LHCN-M2 (cell line): ENCODE measurements around the gene CHRNA9. TPM values are rescaled to one million over a fixed set of nuclear protein-coding genes. Genes with fewer than 3 reads are reported as not detected.
A peak's percentile ranks its signal among the peaks of the same experiment; 100 is the strongest.
"Not testable (repeated sequence)": the region's sequence is repeated elsewhere in the genome, so short reads cannot be mapped to it uniquely, and the experiment has no call there.

Experiments used
- DNase-seq: peaks from one replicate; pipeline ENCODE4 v3.0.0-alpha.2; 2012; ENCODE audit warnings: low read depth
- polyA plus RNA-seq: library from polyadenylated mRNA; unstranded; fragments of >200 nt; gene quantifications from one replicate; pipeline ENCODE4 v1.2.1, GENCODE V29; 2012; ENCODE audit warnings: missing spikeins
- total RNA-seq: library from RNA; depleted of rRNA; stranded (reverse); fragments of >200 nt; gene quantifications from 2 replicates; pipeline ENCODE4 v1.2.3, GENCODE V29; 2014; rRNA removed

The CHRNA9 gene
- total RNA-seq = 0.29 and 0.51 TPM in 2 replicates
- 0.11 TPM for polyA plus RNA-seq

DNA sequence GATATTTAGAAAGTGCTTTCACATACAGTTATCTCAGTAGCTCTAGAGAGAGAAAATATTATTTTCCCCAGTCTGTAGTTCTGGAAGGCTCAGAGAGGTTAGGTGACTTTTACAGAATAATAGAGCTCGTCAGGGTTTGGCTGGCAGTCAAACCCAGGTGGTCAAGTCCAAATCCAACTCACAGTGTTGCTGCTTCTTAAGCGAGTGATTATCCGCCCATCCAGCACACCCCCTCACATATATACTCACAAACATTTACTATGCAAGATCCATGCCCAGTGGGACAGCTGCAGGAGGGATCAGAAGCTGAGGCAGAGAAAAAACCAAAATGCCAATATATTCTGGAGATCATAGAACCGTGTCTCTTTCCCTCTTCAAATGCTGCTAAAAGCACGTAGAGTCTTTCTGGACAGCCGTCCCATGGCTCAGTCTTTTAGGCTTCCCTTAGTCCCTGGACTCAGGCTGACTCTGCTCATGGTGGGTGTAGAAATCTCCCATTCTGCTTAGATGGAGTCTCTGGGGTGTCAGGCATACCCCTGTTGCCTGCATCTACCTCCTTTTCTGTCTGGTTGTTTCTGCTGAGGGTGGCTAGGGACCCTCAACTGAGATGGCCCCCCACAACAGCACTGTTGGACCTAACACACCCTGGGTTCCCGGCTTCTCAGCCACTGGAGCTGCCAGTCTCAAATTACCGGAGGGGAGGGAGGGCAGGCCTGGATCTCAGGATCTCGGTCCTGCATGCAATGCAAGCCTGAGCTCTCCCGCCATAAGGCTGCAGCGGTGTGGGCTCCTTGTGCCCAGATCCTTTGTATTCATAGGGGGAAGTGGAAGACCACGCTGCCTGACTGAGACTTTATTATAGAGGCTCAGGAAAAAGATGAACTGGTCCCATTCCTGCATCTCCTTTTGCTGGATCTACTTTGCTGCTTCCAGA, at the start of gene CHRNA9:
Gene CHRNA9, plus strand, starts transcription at position 743 of the 934 bp plus-strand sequence. Its CDS starts 135 bp downstream, at position 878.
- DNase-seq = no peak

GRCh38 chr4:40285692-40286091, 49.4 kb upstream of the CHRNA9 start:
- DNase-seq = no peak

- DNase-seq = no peak
Measured at GRCh38 chr4:40288566-40288965, 46.6 kb upstream of the CHRNA9 start.

DNA sequence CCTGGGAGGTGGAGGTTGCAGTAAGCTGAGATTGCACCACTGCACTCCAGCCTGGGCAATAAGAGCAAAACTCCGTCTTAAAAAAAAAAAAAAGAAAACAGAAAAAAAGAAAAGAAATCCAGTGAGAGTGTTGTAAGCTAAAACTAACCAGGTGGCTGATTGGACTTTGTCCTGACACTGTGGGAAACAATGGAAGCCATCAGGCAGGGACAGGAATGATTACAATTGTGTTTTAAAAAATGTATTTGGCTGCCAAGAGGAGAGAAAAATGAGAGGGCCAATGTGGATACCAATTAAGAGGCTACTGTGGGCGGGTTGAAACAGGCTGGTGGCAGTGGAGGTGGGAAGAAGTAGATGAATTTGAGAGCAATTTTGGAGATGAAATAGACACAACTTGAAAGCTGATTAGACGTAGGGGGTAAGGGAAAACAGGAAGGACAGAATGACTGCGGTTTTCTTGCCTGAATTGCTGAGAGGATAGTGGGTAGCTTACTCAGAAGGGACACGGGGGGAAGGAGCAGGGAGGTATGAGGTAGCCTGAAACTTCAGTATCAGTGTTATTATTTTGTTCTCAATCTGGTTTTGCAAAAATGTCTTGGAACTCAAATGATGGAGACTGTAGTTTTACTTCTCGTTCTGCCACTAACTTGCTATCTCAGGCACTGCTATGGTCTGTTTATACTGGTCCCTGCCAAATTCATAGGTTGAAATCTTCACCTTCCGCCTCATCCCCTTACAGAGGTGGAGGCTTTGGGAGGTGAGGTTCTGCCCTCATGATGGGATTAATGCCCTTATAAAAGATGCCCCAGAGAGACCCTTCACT, 45.6 kb upstream of the CHRNA9 start:
- DNase-seq = no peak

DNA sequence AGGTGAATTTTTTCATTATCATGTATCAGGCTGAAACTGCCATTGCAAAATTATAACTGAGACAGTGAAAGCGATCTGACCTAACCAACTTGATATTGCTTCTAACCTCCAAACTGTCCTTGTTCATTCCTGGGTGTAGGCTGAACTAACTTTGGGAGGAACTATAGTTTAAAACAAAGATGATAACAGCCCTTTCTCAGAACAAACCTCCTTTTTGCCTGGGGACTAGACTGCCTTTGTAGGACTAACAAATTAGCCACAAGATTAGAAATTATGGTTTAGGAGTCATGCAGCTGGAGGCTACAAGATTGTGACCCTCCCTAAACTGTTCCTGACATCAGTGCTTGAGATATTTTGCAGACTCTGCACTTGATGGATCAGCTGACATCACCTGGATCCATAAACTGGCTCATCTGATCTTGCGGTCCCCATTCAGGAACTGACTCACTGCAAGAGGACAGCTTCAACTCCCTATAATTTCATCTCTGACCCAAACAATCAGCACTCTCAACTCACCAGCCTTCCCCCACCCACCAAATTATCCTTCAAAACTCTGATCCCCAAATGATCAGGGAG, 44.4 kb upstream of the CHRNA9 start:
- DNase-seq = not testable (repeated sequence)

DNA sequence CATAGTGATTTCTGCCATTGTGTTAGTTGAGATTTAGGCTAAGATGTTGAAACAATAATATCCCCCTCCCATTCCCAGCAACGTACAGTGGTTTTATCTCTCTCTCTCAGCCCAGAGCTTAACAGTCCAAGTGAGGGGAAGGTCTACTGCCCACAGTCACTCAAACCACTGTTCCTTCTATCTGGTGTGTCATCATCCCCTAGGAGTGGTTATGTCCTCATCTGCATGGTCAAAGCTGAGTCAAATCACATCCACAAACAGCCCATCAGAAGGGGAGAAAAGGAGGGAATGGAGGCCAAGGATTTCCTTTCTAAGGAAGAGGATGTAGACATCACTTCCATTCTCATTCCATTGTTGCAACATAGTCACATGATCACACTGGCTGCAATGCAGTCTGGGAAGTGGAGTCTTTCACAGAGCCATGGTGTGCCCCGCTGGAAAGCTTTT, 42.8 kb upstream of the CHRNA9 start:
- DNase-seq = peak; percentile 67

DNA sequence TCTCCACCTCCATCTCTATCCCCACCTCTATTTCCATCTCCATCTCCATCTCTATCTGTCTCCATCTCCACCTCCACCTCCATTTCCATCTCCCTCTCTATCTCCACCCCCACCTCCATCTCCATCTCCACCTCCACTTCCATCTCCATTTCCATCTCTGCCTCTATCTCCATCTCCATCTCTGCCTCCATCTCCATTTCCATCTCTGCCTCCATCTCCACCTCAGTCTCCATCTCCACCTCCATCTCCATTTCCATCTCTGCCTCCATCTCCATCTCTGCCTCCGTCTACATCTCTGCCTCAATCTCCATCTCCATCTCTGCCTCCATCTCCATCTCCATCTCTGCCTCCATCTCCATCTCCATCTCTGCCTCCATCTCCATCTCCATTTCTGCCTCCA, 40.8 kb upstream of the CHRNA9 start:
- DNase-seq = no peak

- DNase-seq = not testable (repeated sequence)
Measured at GRCh38 chr4:40295030-40295429, 40.1 kb upstream of the CHRNA9 start.

GRCh38 chr4:40295572-40295971, 39.6 kb upstream of the CHRNA9 start:
- DNase-seq = no peak

GRCh38 chr4:40299126-40299525, 36.0 kb upstream of the CHRNA9 start:
- DNase-seq = no peak

GRCh38 chr4:40299811-40300292, 35.3 kb upstream of the CHRNA9 start:
- peak; percentile 34 for DNase-seq

- DNase-seq = no peak
Measured at GRCh38 chr4:40300371-40301162, 34.6 kb upstream of the CHRNA9 start.

GRCh38 chr4:40301603-40302002, 33.5 kb upstream of the CHRNA9 start:
- no peak for DNase-seq

- no peak for DNase-seq
Measured at GRCh38 chr4:40303751-40304150, 31.4 kb upstream of the CHRNA9 start.

GRCh38 chr4:40305328-40306170, 29.6 kb upstream of the CHRNA9 start:
- no peak for DNase-seq

GRCh38 chr4:40306226-40306625, 28.9 kb upstream of the CHRNA9 start:
- no peak for DNase-seq

- DNase-seq = no peak
Measured at GRCh38 chr4:40306976-40307375, 28.2 kb upstream of the CHRNA9 start.

DNA sequence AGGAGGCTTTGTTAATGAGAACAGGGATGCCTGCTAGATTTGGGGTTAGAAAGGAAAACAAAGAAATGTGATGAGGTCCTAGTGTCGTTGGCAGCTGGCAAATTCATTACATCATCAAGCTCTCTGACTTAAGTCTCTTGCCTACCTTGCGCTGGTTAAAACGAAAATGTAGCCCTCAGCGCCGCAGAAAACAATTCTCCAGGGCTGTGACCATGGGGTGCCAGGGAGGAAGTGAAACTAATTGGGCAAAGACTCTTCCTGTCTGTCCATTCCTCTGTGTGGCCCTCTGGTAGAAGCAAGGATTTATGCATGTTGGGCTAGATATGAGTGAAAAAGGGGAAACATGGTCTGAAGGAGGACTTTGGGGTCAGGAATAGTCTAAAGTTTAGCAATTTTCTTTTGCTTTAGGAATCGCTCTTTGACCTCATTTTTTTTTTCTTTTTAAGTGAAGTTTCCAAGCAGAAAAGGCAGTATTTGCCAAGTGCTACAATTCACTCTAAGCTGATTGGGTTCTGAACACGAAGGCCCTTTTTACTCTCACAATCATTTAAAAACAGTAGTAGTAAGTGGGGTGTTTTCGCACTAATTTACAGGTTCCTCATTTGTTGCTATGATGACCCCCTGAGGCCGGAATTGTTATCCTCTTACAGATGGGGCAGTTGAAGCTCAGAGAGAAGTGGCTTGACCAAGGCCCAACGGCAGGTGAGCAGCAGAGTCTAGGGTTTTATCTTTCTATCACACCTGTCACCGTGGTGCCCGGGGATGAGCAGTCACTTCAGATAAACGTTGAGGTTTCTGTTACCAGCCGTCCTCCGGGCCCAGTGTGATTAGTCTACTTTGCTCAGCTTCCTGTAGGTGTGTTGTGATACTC, 27.3 kb upstream of the CHRNA9 start:
- DNase-seq = no peak

DNA sequence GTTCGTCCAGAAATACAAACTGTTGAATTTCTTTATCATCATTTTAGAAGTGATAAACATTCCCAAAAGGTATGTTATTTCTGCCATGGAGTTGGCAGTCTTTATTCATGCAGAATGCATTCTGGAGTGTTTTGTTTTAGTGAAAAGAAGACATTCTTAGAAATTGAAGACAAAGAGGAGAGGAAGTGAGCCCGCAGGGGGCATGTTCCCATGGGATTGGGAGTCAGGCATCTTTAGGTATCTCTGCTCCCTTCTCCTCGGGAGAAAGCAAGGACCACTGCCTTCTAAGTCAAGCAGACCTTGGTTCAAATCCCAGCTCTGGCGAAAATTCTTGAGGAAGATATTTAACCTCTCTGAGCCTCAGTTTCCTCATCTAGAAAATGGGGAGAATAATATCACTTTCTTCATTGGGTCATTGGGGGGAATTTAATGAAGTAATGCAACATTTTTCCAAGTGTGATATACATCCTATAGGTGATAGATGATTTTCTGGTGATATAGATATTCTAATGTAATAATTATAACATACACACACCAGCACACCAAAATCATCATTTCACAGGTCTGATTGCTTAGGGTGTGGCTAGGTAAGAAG, 26.5 kb upstream of the CHRNA9 start:
- no peak for DNase-seq
